Measurements from ENCODE around the gene NME5. TPM values are rescaled to one million over a fixed set of nuclear protein-coding genes. Genes with fewer than 3 reads are reported as not detected.

The NME5 gene
- total and polyA plus RNA-seq, 2 of the 8 experiments (the other 6 are each of a cell fraction or from before 2014, with no cell fraction given) = 0.48 to 0.89 TPM

- TF ChIP-seq TEAD4 (IDR thresholded peaks at IDR 0.05; ENCODE audit: low read depth, low read length) (no peak), SAP30 (IDR thresholded peaks at IDR 0.05; ENCODE audit: insufficient read depth, insufficient replicate concordance, low read length) (no peak), CEBPB (IDR thresholded peaks at IDR 0.05; ENCODE audit: low read depth, low read length) (no peak), POLR2AphosphoS5 (IDR thresholded peaks at IDR 0.05; ENCODE audit: low read depth, low read length) (no peak), RAD21 (IDR thresholded peaks at IDR 0.05 in 1 of 2, conservative IDR thresholded peaks at IDR 0.05 in 1 of 2; ENCODE audit: low read depth in 2 of 2, low read length in 2 of 2) (no peak), BACH1 (IDR thresholded peaks at IDR 0.05; ENCODE audit: low read length) (no peak), SIN3A (conservative IDR thresholded peaks at IDR 0.05 in 1 of 2, IDR thresholded peaks at IDR 0.05 in 1 of 2; ENCODE audit: low read depth in 1 of 2, low read length in 2 of 2) (no peak), CBX5 (IDR thresholded peaks at IDR 0.05; ENCODE audit: low read depth, low read length) (no peak), RBBP5 (IDR thresholded peaks at IDR 0.05; ENCODE audit: borderline replicate concordance, low read depth, low read length) (no peak)
Measured at GRCh38 chr5:138067945-138068344, 71.3 kb downstream of the NME5 start (continued).

Small RNA genes lying within 50 kb of the gene (small RNA-seq; reads per million reads assigned to genes)
- gene RNU6-1148P (ENCODE audit: insufficient read depth) (not detected), gene RNU6-460P (ENCODE audit: insufficient read depth) (not detected), gene RNU6-888P (ENCODE audit: insufficient read depth) (not detected)

Other genes with a start within 250 kb of the NME5 start
- gene PKD2L2, start 250.0 kb downstream of the NME5 start, total RNA-seq (2021; fragmentation: NEBNext Ultra II Directional; extraction: Animal tissue kit (Norgen Biotek cat#: 25700)) = not detected in 2 replicates
- not detected in 2 replicates for gene PKD2L2, start 250.0 kb downstream of the NME5 start, polyA plus RNA-seq (2011; rRNA removed)
- 16.0 and 17.0 TPM in 2 replicates for gene FAM13B, start 106.3 kb downstream of the NME5 start, total RNA-seq (2021; fragmentation: NEBNext Ultra II Directional; extraction: Animal tissue kit (Norgen Biotek cat#: 25700))
- gene FAM13B, start 106.3 kb downstream of the NME5 start, polyA plus RNA-seq (2011; rRNA removed) = 4.9 and 6.4 TPM in 2 replicates
- gene WNT8A, start 55.4 kb downstream of the NME5 start, total RNA-seq (2021; fragmentation: NEBNext Ultra II Directional; extraction: Animal tissue kit (Norgen Biotek cat#: 25700)) = 0.27 TPM in 1 of 2 replicates, not detected in the other
- 0.06 TPM in 1 of 2 replicates, not detected in the other for gene WNT8A, start 55.4 kb downstream of the NME5 start, polyA plus RNA-seq (2011; rRNA removed)
- gene BRD8, start 39.2 kb upstream of the NME5 start, total RNA-seq (2021; fragmentation: NEBNext Ultra II Directional; extraction: Animal tissue kit (Norgen Biotek cat#: 25700)) = 75.8 and 78.5 TPM in 2 replicates
- 28.8 and 37.8 TPM in 2 replicates for gene BRD8, start 39.2 kb upstream of the NME5 start, polyA plus RNA-seq (2011; rRNA removed)
- gene KIF20A, start 39.7 kb upstream of the NME5 start, total RNA-seq (2021; fragmentation: NEBNext Ultra II Directional; extraction: Animal tissue kit (Norgen Biotek cat#: 25700)) = 67.1 and 68.1 TPM in 2 replicates
- 26.4 and 33.3 TPM in 2 replicates for gene KIF20A, start 39.7 kb upstream of the NME5 start, polyA plus RNA-seq (2011; rRNA removed)
- gene CDC23, start 73.9 kb upstream of the NME5 start, total RNA-seq (2021; fragmentation: NEBNext Ultra II Directional; extraction: Animal tissue kit (Norgen Biotek cat#: 25700)) = 43.6 and 45.7 TPM in 2 replicates
- 20.9 and 32.6 TPM in 2 replicates for gene CDC23, start 73.9 kb upstream of the NME5 start, polyA plus RNA-seq (2011; rRNA removed)
- 0.88 and 1.2 TPM in 2 replicates for gene GFRA3, start 135.2 kb upstream of the NME5 start, total RNA-seq (2021; fragmentation: NEBNext Ultra II Directional; extraction: Animal tissue kit (Norgen Biotek cat#: 25700))
- 3.4 TPM in 2 replicates for gene GFRA3, start 135.2 kb upstream of the NME5 start, polyA plus RNA-seq (2011; rRNA removed)
- 20.8 and 23.2 TPM in 2 replicates for gene CDC25C, start 192.4 kb upstream of the NME5 start, total RNA-seq (2021; fragmentation: NEBNext Ultra II Directional; extraction: Animal tissue kit (Norgen Biotek cat#: 25700))
- gene CDC25C, start 192.4 kb upstream of the NME5 start, polyA plus RNA-seq (2011; rRNA removed) = 12.1 and 18.4 TPM in 2 replicates
- 57.6 and 58.9 TPM in 2 replicates for gene FAM53C, start 198.8 kb upstream of the NME5 start, total RNA-seq (2021; fragmentation: NEBNext Ultra II Directional; extraction: Animal tissue kit (Norgen Biotek cat#: 25700))
- 72.7 and 75.3 TPM in 2 replicates for gene FAM53C, start 198.8 kb upstream of the NME5 start, polyA plus RNA-seq (2011; rRNA removed)
- gene KDM3B, start 213.3 kb upstream of the NME5 start, total RNA-seq (2021; fragmentation: NEBNext Ultra II Directional; extraction: Animal tissue kit (Norgen Biotek cat#: 25700)) = 78.1 and 79.7 TPM in 2 replicates
- 21.1 and 27.1 TPM in 2 replicates for gene KDM3B, start 213.3 kb upstream of the NME5 start, polyA plus RNA-seq (2011; rRNA removed)

Data from H1 (cell line).